Hepatocyte (in vitro differentiated cells): ENCODE results near the gene PDGFRA. TPM values are rescaled to one million over a fixed set of nuclear protein-coding genes. Genes with fewer than 3 reads are reported as not detected.
"Not testable (repeated sequence)": the region's sequence is repeated elsewhere in the genome, so short reads cannot be mapped to it uniquely, and the experiment has no call there.

Source experiments
- DNase-seq: peaks from one replicate; pipeline ENCODE4 v3.0.0-alpha.2; 2016; ENCODE audit warnings: low spot score
- H2AFZ ChIP-seq: fragments of 200-600 bp; sonication (generic); 2 replicates; pipeline ENCODE4 v1.6.0; 2016; ENCODE audit warnings: antibody characterized with exemption, mild to moderate bottlenecking
- H3K27ac ChIP-seq: fragments of 200-600 bp; sonication (generic); 2 replicates; pipeline ENCODE4 v1.5.1; 2016; ENCODE audit warnings: mild to moderate bottlenecking
- H3K27me3 ChIP-seq: fragments of 200-600 bp; sonication (generic); 2 replicates; pipeline ENCODE4 v1.6.1; 2016
- H3K36me3 ChIP-seq: fragments of 200-600 bp; sonication (generic); replicated peaks from 2 replicates; pipeline ENCODE4 v1.5.1; 2016; ENCODE audit warnings: low read depth; ENCODE audit not compliant: insufficient read depth
- H3K4me1 ChIP-seq: fragments of 200-600 bp; sonication (generic); 2 replicates; pipeline ENCODE4 v1.5.1; 2016; ENCODE audit warnings: mild to moderate bottlenecking, moderate library complexity; ENCODE audit not compliant: insufficient read depth
- H3K4me2 ChIP-seq: fragments of 200-600 bp; sonication (generic); 2 replicates; pipeline ENCODE4 v1.6.0; 2016
- H3K4me3 ChIP-seq: fragments of 200-600 bp; sonication (generic); 2 replicates; pipeline ENCODE4 v1.5.1; 2016; ENCODE audit warnings: mild to moderate bottlenecking
- H3K79me2 ChIP-seq: fragments of 200-600 bp; sonication (generic); 2 replicates; pipeline ENCODE4 v1.6.0; 2017; ENCODE audit warnings: mild to moderate bottlenecking
- H3K9me2 ChIP-seq: fragments of 200-600 bp; sonication (generic); replicated peaks from 2 replicates; pipeline ENCODE4 v1.6.0; 2017; ENCODE audit warnings: mild to moderate bottlenecking; ENCODE audit not compliant: insufficient read depth
- H3K9me3 ChIP-seq: fragments of 200-600 bp; sonication (generic); 2 replicates; pipeline ENCODE4 v1.5.1; 2016; ENCODE audit warnings: low read depth, mild to moderate bottlenecking
- H4K20me1 ChIP-seq: fragments of 200-600 bp; sonication (generic); 2 replicates; pipeline ENCODE4 v1.6.0; 2016; ENCODE audit warnings: mild to moderate bottlenecking; ENCODE audit not compliant: insufficient read depth, poor library complexity, severe bottlenecking
- EZH2 ChIP-seq: fragments of 200-600 bp; sonication (generic); IDR thresholded peaks from 2 replicates; pipeline ENCODE4 v1.6.1; 2016; ENCODE audit warnings: antibody characterized with exemption, mild to moderate bottlenecking, borderline replicate concordance
- EZH2phosphoT487 ChIP-seq: fragments of 200-600 bp; sonication (generic); IDR thresholded peaks from one replicate; pipeline ENCODE4 v1.6.1; 2018; ENCODE audit warnings: antibody characterized with exemption, mild to moderate bottlenecking, low read depth, moderate library complexity; ENCODE audit not compliant: unreplicated experiment, severe bottlenecking
- WGBS: methylation state at CpG from one replicate; pipeline ENCODE4 v1.1.6; 2016; ENCODE audit warnings: low lambda C conversion rate; ENCODE audit errors: missing lambda C conversion rate; 5-methylcytosine and 5-hydroxymethylcytosine counted together
- polyA plus RNA-seq: library from polyadenylated mRNA; unstranded; fragments of >200 nt; fragmentation: Nextera tagmentation; extraction: Ambion mirVana; gene quantifications from 2 replicates; pipeline ENCODE4 v1.2.1, GENCODE V29; 2016
- total RNA-seq: library from RNA; depleted of rRNA; stranded (reverse); fragments of >200 nt; gene quantifications from 2 replicates; pipeline ENCODE4 v1.2.3, GENCODE V29; 2014
- TF ChIP-seq, protein P1 (sequence below): fragments of 200-600 bp; sonication (generic); IDR thresholded peaks from 2 replicates; pipeline ENCODE4 v1.5.1; 2016; ENCODE audit warnings: antibody characterized with exemption, mild to moderate bottlenecking; ENCODE audit not compliant: poor library complexity

PDGFRA gene
- total and polyA plus RNA-seq, 2 experiments from 2014 or later: 36.3 to 117 TPM

DNA sequence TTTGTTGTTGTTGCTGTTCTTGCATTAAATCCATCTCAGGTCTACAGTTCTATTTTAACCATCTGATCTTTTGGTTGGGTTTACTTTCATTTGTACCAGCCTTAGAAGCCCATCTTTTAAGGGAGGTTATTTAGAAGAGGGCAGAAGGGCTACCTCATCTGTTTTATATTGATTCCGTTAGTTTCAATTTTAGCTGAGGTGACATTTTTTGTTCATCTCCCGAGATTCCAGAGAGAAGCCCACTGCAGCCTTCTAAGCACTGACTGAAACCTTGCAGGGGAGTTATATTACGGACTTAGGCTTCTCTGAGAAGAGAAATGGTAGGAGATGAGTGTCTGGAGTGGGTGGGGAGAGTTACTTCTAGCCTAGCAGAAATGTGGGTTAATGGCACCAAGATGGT is 101.8 kb downstream of the PDGFRA start:
- Histone ChIP-seq H3K4me3 (no peak overlapping the region), H3K27me3 (no peaks in the 10 kb centered on the region), H4K20me1 (no peaks in the 10 kb centered on the region), H3K4me2 (no peak overlapping the region), H3K4me1 (no peaks in the 10 kb centered on the region), H3K27ac (no peak overlapping the region), H3K79me2 (no peaks in the 10 kb centered on the region), H3K9me3 (no peaks in the 10 kb centered on the region), H2AFZ (no peak overlapping the region), H3K9me2 (no peaks in the 10 kb centered on the region), H3K36me3 (no peaks in the 10 kb centered on the region)
- DNase-seq: no peak
- 90% methylated on average over 3 of the region's 3 CpGs for WGBS
- TF ChIP-seq EZH2phosphoT487 (no peak), EZH2 (no peak)
- TF ChIP-seq, protein P1, sequence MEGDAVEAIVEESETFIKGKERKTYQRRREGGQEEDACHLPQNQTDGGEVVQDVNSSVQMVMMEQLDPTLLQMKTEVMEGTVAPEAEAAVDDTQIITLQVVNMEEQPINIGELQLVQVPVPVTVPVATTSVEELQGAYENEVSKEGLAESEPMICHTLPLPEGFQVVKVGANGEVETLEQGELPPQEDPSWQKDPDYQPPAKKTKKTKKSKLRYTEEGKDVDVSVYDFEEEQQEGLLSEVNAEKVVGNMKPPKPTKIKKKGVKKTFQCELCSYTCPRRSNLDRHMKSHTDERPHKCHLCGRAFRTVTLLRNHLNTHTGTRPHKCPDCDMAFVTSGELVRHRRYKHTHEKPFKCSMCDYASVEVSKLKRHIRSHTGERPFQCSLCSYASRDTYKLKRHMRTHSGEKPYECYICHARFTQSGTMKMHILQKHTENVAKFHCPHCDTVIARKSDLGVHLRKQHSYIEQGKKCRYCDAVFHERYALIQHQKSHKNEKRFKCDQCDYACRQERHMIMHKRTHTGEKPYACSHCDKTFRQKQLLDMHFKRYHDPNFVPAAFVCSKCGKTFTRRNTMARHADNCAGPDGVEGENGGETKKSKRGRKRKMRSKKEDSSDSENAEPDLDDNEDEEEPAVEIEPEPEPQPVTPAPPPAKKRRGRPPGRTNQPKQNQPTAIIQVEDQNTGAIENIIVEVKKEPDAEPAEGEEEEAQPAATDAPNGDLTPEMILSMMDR: no peak

DNA sequence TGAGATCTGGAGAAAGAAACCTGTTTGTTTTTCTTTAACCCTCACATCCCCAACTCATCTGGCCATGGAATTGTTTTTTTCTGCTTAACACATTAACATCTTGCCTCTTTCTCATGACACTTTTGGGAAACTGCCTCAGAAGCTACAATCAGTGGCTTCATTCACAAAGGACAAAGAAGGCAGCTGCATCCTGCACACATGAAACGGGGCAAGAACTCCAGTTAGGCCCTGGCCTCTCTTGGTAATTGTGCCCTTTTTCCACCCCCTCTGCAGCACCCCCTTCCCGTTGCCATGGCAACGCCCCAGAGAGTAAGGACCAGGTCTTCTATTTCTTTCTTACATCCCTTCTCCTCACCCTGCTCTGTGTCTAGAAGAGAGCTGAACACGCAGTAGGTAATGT is 103.4 kb downstream of the PDGFRA start:
- Histone ChIP-seq H3K4me2 (no peak overlapping the region), H3K9me3 (no peaks in the 10 kb centered on the region), H3K4me1 (no peaks in the 10 kb centered on the region), H3K27me3 (no peaks in the 10 kb centered on the region), H3K79me2 (no peaks in the 10 kb centered on the region), H4K20me1 (no peaks in the 10 kb centered on the region), H3K27ac (no peak overlapping the region), H3K9me2 (no peaks in the 10 kb centered on the region), H2AFZ (no peak overlapping the region), H3K36me3 (no peaks in the 10 kb centered on the region), H3K4me3 (no peak overlapping the region)
- TF ChIP-seq EZH2phosphoT487: no peak
- TF ChIP-seq, protein P1: no peak
- TF ChIP-seq EZH2: no peak
- 89% methylated on average over 4 of the region's 4 CpGs for WGBS
- DNase-seq: no peak

DNA sequence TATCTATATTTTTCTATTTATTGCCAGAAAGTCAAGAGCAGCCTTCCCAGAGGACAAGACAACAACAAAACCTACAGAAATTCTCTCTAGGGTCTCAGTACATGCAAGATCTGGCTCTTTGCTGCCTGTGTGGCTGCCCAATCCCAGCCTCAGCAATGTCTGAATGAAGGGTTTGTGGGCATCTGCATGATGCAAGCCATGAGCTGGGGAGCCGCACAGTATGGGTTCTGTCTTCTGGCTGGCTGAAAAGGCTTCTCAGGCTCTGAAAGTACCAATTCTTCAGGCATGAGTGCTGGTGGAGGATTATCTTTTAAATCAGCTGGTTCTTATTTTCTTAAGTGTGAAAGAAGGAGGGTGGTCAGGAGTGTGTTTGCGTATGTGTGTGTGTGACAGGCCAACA is 104.6 kb downstream of the PDGFRA start:
- TF ChIP-seq, protein P1: no peak
- TF ChIP-seq EZH2 (no peak), EZH2phosphoT487 (no peak)
- Histone ChIP-seq H2AFZ (no peak overlapping the region), H4K20me1 (no peaks in the 10 kb centered on the region), H3K36me3 (no peaks in the 10 kb centered on the region), H3K4me2 (no peak overlapping the region), H3K79me2 (no peaks in the 10 kb centered on the region), H3K27ac (no peak overlapping the region), H3K9me2 (no peaks in the 10 kb centered on the region), H3K27me3 (no peaks in the 10 kb centered on the region), H3K4me1 (no peaks in the 10 kb centered on the region), H3K4me3 (no peak overlapping the region), H3K9me3 (no peaks in the 10 kb centered on the region)
- DNase-seq: no peak
- 91% methylated on average over 2 of the region's 2 CpGs for WGBS

DNA sequence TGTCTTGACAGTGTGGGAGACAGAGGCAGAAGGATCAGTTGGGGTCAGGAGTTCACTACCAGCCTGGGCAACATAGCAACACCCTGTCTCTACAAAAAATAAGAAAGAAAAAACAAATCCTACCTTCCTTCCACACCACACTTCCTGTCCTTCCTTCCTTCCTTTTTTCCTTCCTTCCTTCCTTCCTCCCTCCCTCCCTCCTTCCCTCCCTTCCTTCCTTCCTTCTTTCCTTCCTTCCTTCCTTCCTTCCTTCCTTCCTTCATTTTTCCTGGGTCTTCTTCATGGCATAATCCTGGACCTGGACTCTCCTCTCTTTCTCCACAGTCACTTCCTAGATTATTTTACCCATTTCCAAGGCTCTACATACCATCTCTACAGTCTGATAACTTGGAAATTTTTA is 105.7 kb downstream of the PDGFRA start:
- not testable (repeated sequence) for H3K36me3 ChIP-seq

More for the DNA sequence above, 105.7 kb downstream of the PDGFRA start:
- DNase-seq, H3K4me3 ChIP-seq, H3K9me2 ChIP-seq, H3K9me3 ChIP-seq, H2AFZ ChIP-seq, H3K4me1 ChIP-seq, H3K79me2 ChIP-seq, H4K20me1 ChIP-seq, H3K27me3 ChIP-seq, H3K27ac ChIP-seq, H3K4me2 ChIP-seq: not testable (repeated sequence)
